GM19193 (cell line): Measurements from ENCODE around the gene NTRK2.

Source experiments
- POLR2A ChIP-seq: IDR thresholded peaks from 4 replicates; pipeline ENCODE4 v1.6.1; 2011; ENCODE audit not compliant: insufficient read depth, insufficient read length; ENCODE audit errors: extremely low read depth

NTRK2 gene

GRCh38 chr9:84669288-84670137 lies at the start of gene NTRK2:
Gene NTRK2, plus strand, starts transcription at chr9:84669729. Its CDS starts 1,020 bp downstream, at chr9:84670749.
- TF ChIP-seq POLR2A = no peak

GRCh38 chr9:84620338-84620737 lies 49.2 kb upstream of the NTRK2 start:
- no peak for TF ChIP-seq POLR2A

GRCh38 chr9:84621811-84622210 lies 47.7 kb upstream of the NTRK2 start:
- no peak for TF ChIP-seq POLR2A

GRCh38 chr9:84622981-84623380 lies 46.5 kb upstream of the NTRK2 start:
- TF ChIP-seq POLR2A = no peak

GRCh38 chr9:84636436-84636835 lies 33.1 kb upstream of the NTRK2 start:
- no peak for TF ChIP-seq POLR2A

GRCh38 chr9:84642553-84643141 lies 26.9 kb upstream of the NTRK2 start:
- TF ChIP-seq POLR2A = no peak

- TF ChIP-seq POLR2A = no peak
Observed at GRCh38 chr9:84647699-84648098, 21.8 kb upstream of the NTRK2 start.

GRCh38 chr9:84652496-84653120 lies 16.9 kb upstream of the NTRK2 start:
- TF ChIP-seq POLR2A = no peak

- TF ChIP-seq POLR2A = no peak
Observed at GRCh38 chr9:84655447-84655846, 14.1 kb upstream of the NTRK2 start.

- TF ChIP-seq POLR2A = no peak
Observed at GRCh38 chr9:84659313-84659712, 10.2 kb upstream of the NTRK2 start.

GRCh38 chr9:84659773-84660172 lies 9.8 kb upstream of the NTRK2 start:
- TF ChIP-seq POLR2A = no peak

- no peak for TF ChIP-seq POLR2A
Observed at GRCh38 chr9:84667571-84668195, 1.8 kb upstream of the NTRK2 start.

GRCh38 chr9:84668196-84669012 lies 1.1 kb upstream of the NTRK2 start:
- TF ChIP-seq POLR2A = no peak

GRCh38 chr9:84669013-84669287 lies 579 bp upstream of the NTRK2 start:
- TF ChIP-seq POLR2A = no peak
